HG02571 (cell line): ENCODE measurements around the gene RPS2.
"Not testable (repeated sequence)": the region's sequence is repeated elsewhere in the genome, so short reads cannot be mapped to it uniquely, and the experiment has no call there.

Experiments used
- ATAC-seq: cut with Tn5 transposase; IDR thresholded peaks from one replicate; pipeline ENCODE4 v1.9.1; 2021; ENCODE audit warnings: mild to moderate bottlenecking, moderate library complexity; ENCODE audit not compliant: unreplicated experiment

Gene RPS2

GRCh38 chr16:1920727-1921171, 43.9 kb downstream of the RPS2 start:
- ATAC-seq, result no peak

GRCh38 chr16:1920122-1920521, 44.5 kb downstream of the RPS2 start:
- not testable (repeated sequence) for ATAC-seq

GRCh38 chr16:1919327-1919998, 45.2 kb downstream of the RPS2 start:
- no peak for ATAC-seq

GRCh38 chr16:1918351-1919326, 46.0 kb downstream of the RPS2 start, which contains the start of gene HS3ST6:
Gene HS3ST6, minus strand, starts transcription at chr16:1918415. Its CDS starts 92 bp downstream, at chr16:1918323.
- no peak for ATAC-seq

- no peak for ATAC-seq
Observed at GRCh38 chr16:1917665-1918350, 46.8 kb downstream of the RPS2 start.

GRCh38 chr16:1917056-1917664, 47.5 kb downstream of the RPS2 start:
- no peak for ATAC-seq

GRCh38 chr16:1916640-1916990, 48.0 kb downstream of the RPS2 start:
- no peak for ATAC-seq

GRCh38 chr16:1915732-1916639, 48.6 kb downstream of the RPS2 start:
- ATAC-seq, result no peak

- ATAC-seq, result no peak
Observed at GRCh38 chr16:1914988-1915387, 49.6 kb downstream of the RPS2 start.

GRCh38 chr16:1914084-1914608, 50.5 kb downstream of the RPS2 start:
- ATAC-seq, result no peak

- ATAC-seq, result no peak
Observed at GRCh38 chr16:1913327-1914083, 51.1 kb downstream of the RPS2 start.

GRCh38 chr16:1912215-1912543, 52.4 kb downstream of the RPS2 start:
- ATAC-seq, result no peak
